Measurements from ENCODE around the gene GPR101. TPM values are rescaled to one million over a fixed set of nuclear protein-coding genes. Genes with fewer than 3 reads are reported as not detected.

Gene GPR101
- total and polyA plus RNA-seq, 2 donors from 2014 or later: not detected

GRCh38 chrX:137071596-137071995, 37.8 kb upstream of the GPR101 start:
- intact Hi-C loops (cut with DNase I): no loop called here
- Histone ChIP-seq H3K36me3 (ENCODE audit: control insufficient read depth in 2 of 3, insufficient read depth in 3 of 3, low read length in 3 of 3) (no peaks in the 10 kb centered on the region), H3K27ac (ENCODE audit: low read depth in 2 of 2, low read length in 2 of 2) (no peak overlapping the region), H3K9ac (ENCODE audit: low read length in 3 of 3) (no peak overlapping the region), H3K27me3 (ENCODE audit: control insufficient read depth, insufficient read depth, low read length) (no peaks in the 10 kb centered on the region), H3K4me1 (ENCODE audit: control insufficient read depth in 2 of 3, insufficient read depth in 2 of 3, low read depth in 1 of 3, low read length in 3 of 3) (no peaks in the 10 kb centered on the region), H3K9me3 (ENCODE audit: control insufficient read depth in 2 of 3, insufficient read depth in 1 of 3, low read length in 3 of 3) (no peaks in the 10 kb centered on the region), H3K4me3 (ENCODE audit: low read length in 3 of 3) (no peak overlapping the region)
- DNase-seq: no peak
- TF ChIP-seq, protein P1, sequence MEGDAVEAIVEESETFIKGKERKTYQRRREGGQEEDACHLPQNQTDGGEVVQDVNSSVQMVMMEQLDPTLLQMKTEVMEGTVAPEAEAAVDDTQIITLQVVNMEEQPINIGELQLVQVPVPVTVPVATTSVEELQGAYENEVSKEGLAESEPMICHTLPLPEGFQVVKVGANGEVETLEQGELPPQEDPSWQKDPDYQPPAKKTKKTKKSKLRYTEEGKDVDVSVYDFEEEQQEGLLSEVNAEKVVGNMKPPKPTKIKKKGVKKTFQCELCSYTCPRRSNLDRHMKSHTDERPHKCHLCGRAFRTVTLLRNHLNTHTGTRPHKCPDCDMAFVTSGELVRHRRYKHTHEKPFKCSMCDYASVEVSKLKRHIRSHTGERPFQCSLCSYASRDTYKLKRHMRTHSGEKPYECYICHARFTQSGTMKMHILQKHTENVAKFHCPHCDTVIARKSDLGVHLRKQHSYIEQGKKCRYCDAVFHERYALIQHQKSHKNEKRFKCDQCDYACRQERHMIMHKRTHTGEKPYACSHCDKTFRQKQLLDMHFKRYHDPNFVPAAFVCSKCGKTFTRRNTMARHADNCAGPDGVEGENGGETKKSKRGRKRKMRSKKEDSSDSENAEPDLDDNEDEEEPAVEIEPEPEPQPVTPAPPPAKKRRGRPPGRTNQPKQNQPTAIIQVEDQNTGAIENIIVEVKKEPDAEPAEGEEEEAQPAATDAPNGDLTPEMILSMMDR (IDR thresholded peaks at IDR 0.05; ENCODE audit: borderline replicate concordance, extremely low read depth, insufficient read depth): no peak
- FAIRE-seq: no peak

DNA sequence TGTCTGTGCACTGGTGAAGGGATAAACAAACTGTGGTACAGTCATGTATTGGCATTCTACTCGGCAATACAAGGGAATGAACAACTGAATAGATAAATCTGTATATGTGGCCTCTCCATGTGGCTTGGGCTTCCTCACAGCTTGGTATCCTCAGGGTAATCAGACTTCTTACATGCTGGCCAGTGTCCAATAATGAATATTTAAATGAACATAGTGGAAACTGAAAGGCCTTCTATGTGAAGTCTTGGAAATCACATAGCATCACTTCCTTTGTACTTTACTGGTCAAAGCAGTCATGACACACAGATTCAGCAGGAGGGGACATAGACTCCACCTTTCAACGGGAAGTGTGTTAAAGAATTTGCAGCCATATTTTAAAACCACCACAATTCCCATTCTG, 33.4 kb upstream of the GPR101 start:
- Histone ChIP-seq H3K9me3 (ENCODE audit: control insufficient read depth in 2 of 3, insufficient read depth in 1 of 3, low read length in 3 of 3) (no peaks in the 10 kb centered on the region), H3K4me1 (ENCODE audit: control insufficient read depth in 2 of 3, insufficient read depth in 2 of 3, low read depth in 1 of 3, low read length in 3 of 3) (no peaks in the 10 kb centered on the region), H3K27ac (ENCODE audit: low read depth in 2 of 2, low read length in 2 of 2) (no peak overlapping the region), H3K4me3 (ENCODE audit: low read length in 3 of 3) (no peak overlapping the region), H3K9ac (ENCODE audit: low read length in 3 of 3) (no peak overlapping the region), H3K36me3 (ENCODE audit: control insufficient read depth in 2 of 3, insufficient read depth in 3 of 3, low read length in 3 of 3) (no peaks in the 10 kb centered on the region), H3K27me3 (ENCODE audit: control insufficient read depth, insufficient read depth, low read length) (no peaks in the 10 kb centered on the region)
- DNase-seq: no peak
- FAIRE-seq: no peak
- TF ChIP-seq, protein P1 (IDR thresholded peaks at IDR 0.05; ENCODE audit: borderline replicate concordance, extremely low read depth, insufficient read depth): no peak
- intact Hi-C loops (cut with DNase I): no loop called here

DNA sequence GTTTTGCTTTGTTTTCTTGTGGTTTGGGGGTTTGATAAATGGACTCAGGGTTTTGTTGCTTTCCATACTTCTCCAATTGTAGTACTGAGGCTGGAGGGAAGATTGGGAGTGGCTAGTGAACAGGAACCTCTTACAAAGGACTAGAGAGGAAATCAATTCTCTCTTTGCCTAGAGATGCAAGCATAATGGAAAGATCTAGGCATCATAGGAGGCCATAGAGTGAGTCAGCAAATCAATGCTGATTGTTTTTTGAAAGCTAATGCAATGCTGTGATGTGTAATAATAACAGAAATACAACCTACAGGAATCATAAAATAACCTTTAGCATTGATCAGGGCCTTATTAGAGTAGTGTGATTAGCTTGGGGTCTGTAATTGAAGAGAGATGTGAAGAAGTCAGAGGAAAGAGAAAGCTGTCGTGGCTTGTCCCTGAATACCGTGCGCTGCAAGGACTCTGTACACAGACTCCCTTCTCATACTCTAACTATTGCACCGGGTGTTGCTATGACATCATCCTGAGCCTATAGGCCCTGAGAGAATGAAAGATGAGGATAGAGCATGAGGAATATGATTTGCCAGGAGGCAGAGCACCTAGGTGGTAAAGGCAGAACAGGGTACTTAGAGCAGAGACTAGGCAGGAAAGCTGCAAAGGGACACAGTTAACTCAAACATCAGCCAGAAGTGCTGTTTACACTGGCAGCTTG, 29.3 kb upstream of the GPR101 start:
- H3K4me3 ChIP-seq (ENCODE audit: low read length in 3 of 3): no peak overlapping the region
- FAIRE-seq: no peak
- DNase-seq: no peak
- H3K27me3 ChIP-seq (ENCODE audit: control insufficient read depth, insufficient read depth, low read length): no peaks in the 10 kb centered on the region
- no peaks in the 10 kb centered on the region for H3K9me3 ChIP-seq (ENCODE audit: control insufficient read depth in 2 of 3, insufficient read depth in 1 of 3, low read length in 3 of 3)
- H3K36me3 ChIP-seq (ENCODE audit: control insufficient read depth in 2 of 3, insufficient read depth in 3 of 3, low read length in 3 of 3): no peaks in the 10 kb centered on the region
- no peak overlapping the region for H3K9ac ChIP-seq (ENCODE audit: low read length in 3 of 3)
- intact Hi-C loops (cut with DNase I): no loop called here
- no peaks in the 10 kb centered on the region for H3K4me1 ChIP-seq (ENCODE audit: control insufficient read depth in 2 of 3, insufficient read depth in 2 of 3, low read depth in 1 of 3, low read length in 3 of 3)
- TF ChIP-seq, protein P1 (IDR thresholded peaks at IDR 0.05; ENCODE audit: borderline replicate concordance, extremely low read depth, insufficient read depth): no peak
- no peak overlapping the region for H3K27ac ChIP-seq (ENCODE audit: low read depth in 2 of 2, low read length in 2 of 2)

Data from kidney (tissue), 14 donors.